ENCODE data around the gene DLG1.

Gene DLG1

DNA sequence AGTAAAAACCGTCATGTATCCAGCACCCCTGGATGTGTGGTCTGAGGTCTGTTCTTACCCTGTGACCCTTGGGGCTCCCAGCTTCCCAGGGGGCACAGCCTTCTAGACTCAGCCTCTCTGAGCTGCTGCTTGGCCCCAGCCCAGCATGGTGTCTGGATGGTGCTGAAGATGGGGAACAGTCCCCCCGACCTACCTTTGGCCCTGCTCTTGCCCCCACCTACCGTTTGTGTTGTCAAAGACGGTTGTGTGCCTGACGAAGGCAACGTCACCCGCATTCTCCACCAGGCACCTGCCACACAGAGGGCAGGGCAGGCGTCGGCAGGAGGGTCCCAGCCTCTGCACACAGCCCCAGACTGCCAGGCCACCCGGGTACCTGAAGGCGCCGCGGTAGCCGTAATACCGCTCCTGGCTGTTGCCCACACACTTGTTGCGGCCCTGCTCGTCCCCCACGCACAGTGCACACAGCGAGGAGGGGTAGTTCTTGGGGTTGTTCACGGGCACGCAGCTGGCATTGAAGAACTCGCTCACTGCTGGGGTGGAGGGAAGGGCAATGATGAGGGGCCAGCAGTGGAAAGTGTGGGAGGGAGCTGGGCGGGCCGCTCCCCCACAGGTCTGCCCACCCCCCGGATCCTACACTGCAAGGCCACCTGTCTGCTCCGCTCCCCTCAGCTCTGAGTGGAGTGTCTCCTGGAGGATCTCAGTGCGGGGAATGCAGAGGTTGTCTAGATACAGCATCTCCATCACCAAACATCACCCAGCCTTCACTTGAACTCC is 289.8 kb downstream of the DLG1 start:
- no peak for DNase-seq

DNA sequence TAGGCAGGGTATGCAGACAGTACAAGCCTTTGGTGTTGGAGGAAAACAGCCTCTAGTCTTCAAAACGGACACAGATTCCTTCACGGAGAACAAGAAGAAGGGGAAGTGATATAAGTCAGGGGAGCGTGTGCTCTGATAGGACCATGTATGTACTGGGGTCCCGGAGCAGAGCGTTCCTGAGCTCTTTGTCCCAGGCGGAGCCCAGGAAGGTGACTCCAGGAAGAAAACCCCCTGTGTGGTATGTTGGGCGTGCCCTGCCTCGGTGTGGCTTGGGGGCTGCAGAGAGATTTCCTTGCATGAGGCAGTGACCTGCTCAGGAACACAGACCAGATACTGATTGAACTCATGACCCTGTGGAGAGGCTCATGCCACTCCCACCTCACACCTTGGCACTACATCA is 290.5 kb downstream of the DLG1 start:
- no peak for DNase-seq

DNA sequence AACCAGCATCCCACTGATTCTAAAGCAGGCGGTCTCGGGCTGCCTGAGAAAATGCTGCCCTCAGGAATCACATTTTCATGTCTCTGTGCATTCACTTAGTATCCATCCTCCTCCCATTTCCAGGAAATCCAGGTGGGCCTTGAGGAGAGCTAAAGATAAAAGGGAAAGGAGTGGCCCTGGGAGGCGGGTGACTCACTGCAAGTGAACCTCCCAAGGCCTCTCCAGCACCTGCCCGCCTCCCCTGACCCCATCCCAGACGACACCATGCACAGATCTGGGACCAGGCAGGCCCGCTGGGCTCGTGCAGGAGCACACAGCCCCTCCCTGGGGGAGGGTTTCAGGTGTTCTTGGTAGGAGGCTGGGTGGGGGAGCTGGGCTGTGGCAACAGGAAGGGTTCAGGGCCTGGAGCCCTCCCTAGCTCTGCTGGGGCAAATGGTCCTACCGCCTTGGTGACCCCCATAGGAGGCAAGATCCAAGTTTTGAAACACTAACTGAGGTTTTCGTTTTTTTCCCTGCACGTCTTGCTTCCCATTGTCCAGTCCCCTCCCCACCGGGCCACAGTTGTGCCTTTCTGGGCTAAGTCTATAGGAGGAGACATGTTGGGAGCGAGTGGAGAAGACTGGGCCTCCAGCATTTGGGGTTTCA is 291.0 kb downstream of the DLG1 start:
- DNase-seq: no peak

DNA sequence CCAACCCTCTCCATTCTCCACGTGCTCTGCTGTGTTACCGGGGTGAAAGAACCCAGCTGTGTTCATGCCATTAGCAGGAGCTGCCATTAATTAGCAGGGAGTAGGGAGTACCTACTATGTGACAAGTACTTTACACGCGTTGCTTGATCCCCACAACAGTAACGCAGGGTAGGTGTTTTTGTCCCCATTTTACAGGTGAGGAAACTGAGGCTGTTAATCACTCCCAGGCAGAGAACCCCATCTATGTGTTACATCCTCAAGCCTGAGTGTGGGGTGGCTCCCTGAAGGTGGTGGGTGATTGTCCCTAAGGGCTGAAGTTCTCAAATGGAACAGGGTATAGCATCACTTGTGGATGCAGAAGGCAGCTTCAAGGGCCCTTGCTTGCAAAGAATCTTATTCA is 291.6 kb downstream of the DLG1 start:
- DNase-seq: no peak

DNA sequence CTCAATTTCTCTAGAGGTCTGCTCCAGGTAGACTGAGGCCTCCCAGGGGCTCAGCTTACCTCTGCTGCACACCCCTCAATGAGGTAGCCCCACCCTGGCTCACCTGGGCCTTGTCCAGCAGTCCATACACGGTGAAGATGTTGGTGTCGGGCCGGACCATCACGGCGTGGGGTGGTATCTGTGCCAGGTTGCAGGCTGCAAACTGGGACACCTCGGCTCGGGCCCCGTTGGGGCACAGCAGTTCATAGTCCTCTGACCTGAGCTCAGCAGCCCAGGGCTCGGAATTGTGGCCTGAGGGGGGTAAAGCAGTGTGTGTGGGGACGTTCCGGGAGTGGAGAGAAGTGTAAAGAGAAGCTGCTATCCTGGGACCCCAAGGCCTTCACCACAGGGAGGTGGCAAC is 292.0 kb downstream of the DLG1 start:
- no peak for DNase-seq

DNA sequence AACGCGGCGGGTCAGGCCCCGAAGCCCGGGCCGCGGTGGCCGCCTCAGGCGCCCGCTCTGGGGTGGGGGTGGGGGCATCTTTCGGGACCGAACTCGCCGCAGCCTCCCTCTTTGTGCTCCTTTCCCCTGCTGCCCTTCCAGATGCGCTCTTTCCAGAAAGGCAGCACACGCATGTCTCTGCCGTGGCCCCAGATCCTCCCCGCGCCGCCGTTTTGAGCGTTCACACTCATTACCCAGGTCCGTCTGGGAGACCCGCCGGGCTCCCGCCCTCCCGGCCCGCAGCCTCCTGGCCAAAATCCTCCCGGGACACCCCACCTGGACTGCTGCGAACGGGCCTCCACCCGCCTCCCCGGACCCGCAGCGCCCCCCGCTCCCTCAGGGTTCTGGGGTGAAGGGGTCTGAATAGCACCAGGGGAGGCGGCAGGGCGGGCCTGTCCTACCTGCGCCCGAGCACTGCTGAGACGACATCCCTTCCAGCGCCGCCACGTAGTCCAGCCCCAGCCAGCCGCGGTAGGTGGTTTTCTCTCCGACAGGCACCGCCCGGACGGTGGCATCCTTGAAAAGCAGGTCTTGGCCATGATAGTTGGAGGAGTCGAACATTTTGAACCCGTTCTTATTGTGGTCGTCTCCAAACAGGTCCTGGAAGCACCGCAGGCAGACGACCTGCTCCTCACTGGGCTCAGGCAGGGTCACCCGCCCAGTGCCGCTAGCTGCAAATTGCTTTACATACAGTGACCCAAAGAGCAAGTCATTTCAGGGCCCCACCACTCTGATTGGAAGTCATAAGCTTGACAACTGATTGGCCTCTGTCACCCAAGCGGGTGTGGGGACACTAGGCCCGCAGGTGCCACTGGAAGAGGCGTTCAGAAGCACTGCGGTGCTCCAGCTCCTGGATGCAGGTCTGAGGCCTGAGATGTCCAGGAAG is 294.7 kb downstream of the DLG1 start:
- DNase-seq: peak; percentile 43 to 47

DNA sequence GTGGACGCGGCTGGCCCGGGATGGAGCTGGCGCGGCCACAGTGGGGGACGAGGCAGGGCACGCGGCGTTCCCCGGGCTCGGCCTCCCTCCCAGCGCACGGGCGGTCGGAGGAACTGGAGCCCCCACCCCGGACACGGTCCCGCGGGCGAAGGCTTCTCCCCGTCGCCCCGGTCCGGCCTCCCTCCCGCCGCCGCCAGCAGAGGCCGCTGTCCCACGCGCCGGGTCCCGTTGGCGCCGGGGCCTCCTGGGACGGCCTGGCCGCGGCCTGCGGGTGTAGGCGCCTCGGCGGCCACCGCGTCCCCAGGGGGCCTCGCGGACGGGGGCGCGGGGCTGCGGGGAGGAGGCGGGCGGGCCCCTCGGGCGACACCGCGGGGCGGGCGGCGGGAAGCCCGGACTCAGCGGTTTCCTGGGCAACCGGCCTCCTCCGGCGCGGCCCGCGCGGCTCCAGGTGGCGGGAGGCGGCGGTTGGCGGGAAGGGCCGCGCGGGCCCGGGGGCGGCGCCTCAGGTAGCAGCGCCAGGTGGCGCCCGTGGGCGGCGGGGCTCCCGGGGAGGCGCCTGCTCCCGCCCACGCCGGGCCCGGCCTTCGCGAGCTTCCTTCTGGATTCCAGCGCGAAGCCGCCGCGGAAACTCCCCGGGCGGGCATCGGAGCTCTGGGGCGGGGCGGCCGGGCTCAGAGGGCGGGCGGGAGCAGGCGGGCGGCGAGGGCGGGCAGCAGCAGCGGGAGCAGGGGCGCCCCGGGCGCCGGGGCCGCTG is 295.5 kb downstream of the DLG1 start:
- DNase-seq: peak; percentile 80 to 91

DNA sequence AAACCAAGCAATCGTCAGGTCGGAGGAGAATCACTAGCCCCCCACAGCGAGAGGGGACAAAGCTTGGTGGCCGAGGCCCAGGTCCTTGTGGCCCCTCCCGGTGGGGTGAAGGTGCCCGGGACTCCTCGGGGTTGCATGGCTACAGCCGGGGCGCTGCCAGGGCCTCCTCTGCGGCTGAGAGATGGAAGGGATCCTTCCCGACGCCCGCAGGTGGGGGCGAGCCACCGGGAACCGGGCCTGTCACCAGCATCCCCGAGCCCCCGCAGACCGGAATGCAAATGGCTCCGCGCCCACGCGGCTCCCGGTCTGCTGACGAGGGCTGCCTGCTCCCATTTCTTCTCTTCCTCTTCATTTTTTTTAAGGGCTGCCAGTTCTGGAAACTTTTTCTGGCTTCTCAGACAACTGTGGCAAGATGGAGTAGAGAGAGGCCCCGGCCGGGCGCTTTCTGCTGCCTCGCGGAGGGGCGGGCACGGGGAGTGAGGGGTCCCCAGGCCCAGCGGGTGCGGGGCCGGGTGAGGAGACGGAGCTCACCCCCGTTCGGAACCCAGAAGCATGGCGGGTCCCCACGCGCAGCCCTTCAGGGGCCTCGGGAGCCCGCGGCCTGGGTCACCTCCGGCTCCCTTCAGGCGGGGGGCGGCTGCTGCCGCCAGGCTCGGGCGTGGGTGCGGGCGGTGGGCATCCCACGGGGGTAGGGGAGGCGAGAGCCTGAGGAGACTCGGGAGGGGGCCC is 296.3 kb downstream of the DLG1 start:
- DNase-seq: no peak

DNA sequence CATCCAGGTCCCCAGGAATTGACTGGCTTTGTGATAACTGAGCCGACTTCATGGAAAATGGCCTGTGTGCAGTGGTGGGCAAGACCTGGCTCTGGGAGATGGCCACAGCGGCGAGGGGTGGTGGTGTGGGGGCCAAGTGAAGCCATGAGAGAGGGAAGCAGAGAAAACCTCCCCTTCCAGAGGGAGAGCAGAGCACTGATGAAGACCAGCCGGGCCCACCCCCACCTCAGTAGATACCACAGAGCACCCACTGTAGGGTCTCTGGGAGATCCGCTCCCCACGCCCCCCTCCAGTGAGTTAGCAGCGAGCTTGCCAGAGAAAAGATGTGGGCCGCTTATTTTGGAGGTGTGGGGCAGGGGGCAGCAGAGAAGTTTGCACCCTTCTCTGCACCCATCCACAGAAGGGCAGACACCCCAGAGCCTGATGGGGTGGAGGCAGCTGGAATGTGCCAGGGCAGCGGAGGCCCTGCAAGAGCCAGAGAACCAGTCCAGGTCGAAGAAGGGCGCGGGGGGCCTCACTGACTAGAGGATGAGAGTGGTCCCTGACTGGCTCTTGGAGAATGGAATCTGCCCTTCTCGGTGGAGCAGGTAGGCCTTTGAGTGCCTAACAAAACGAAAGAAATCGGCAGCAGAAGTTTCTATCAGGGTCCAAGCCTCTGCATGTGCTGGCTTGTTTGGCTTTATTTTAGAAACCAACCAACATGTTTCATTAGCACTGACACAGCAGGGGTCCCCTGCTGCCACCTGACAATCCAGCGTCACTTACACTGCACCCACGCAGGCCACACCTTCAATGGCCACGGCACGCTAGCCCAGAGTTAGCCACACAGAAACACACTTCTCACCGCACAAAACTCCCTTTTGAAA is 297.1 kb downstream of the DLG1 start:
- no peak for DNase-seq

DNA sequence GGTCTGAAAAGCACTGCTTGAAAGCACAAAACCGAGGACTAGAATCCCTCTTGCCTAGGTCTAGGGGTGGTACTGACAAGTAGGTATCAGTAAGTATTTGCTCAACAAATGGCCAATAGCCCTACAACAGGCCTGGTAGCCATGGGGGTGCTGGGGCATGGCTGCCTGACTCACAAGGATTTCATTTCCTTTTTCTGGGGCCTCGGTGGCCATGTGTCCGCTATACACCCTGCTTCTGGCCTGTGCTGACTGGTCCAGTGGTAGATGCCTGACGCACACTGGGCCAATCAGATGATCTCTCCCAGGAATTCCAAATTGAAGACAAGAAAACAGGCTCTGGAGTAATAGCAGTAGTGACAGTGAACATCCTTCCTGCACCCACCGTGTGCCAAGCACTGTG is 298.2 kb downstream of the DLG1 start:
- DNase-seq: no peak

DNA sequence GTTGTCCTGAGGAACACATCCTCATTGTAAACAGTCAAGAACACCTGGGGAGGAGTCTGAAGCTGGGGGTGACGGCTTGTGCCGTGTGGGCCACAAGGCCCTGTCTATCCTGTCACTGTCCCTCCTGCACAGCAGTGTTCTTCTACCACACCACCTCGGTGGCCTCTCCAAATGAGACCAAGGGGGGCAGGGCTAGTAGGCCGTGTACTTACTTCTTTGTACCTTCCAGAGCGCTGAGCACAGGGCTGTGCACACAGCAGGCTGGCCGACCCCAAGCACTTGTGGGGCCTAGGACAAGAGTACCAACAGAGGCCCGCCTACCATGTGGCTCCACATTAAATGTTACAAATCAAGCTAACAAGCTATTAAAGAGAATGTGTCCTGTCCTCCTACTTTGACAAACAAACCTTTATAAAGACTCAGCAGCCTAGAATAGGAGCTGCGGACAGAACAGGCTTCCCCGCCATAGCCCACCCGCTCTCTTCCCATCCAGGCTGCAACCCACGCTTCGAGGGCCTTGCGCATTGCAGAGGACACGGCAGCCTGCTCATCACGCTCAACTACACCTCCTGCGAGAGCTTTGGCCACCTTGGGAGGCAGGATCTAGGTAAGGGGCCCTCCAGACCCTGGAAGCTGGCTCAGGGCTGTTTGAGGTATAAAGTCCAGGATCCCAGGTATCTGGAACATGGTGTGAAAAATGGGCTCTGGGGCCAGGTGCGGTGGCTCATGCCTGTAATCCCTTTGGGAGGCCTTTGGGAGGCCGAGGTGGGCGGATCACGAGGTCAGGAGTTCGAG is 299.2 kb downstream of the DLG1 start:
- DNase-seq: no peak

DNA sequence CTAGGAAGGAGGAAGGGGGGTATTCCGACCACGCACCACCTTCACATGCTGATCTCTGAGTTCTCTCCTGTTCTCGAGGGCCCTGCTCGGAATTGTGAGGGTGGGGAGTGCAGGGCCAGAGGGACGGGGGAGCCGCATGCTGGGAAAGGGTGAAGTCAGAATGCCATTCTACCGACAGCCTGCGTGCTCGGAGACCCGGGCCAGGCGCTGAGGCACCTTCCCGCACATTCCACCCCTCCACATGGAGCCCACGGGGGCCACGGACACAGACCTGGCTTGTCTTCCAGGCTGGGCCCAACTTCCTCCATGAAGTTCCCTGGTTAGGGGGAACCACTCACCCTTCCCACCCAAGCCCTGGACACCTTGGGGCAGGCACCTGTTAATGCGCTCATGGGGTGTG is 301.1 kb downstream of the DLG1 start:
- DNase-seq: no peak

DNA sequence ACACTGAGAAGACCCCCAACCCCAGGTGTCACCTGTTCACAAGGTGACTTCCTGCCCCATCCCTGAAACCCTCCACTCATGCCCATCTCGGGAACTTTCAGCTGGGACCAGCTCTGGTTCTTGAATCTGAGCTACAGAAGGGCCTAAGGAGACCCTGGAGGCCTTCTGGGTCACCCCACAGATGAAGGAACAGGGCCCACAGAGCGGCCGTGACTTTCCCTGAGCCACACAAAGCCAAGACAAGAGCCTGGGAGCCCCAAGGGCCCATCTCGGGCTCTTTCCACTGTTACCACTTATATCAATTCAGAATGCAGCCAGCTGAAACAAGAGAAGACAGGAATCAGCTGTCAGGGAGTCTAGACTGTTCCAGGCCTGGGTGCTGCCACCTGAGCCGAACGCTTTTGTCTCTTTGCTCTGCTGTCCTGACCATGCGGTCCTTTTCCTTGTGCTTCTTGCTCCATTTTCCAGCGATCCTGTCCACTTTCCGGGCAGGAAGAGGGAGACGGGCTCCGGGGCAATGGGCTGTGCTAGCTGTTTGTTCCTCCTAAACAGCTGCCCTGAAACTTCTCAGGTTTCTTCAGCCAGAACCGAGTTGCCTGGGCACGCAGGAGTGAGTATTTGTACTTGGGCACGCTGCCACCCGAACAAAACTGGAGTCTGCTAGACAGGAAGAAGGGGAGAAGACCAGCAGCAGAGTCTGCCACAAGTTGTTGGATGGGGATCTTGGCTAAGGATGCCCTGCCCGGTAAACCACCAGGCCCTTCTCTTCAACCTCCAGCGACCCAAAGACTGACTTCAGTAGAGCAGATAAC is 301.8 kb downstream of the DLG1 start:
- DNase-seq: no peak

DNA sequence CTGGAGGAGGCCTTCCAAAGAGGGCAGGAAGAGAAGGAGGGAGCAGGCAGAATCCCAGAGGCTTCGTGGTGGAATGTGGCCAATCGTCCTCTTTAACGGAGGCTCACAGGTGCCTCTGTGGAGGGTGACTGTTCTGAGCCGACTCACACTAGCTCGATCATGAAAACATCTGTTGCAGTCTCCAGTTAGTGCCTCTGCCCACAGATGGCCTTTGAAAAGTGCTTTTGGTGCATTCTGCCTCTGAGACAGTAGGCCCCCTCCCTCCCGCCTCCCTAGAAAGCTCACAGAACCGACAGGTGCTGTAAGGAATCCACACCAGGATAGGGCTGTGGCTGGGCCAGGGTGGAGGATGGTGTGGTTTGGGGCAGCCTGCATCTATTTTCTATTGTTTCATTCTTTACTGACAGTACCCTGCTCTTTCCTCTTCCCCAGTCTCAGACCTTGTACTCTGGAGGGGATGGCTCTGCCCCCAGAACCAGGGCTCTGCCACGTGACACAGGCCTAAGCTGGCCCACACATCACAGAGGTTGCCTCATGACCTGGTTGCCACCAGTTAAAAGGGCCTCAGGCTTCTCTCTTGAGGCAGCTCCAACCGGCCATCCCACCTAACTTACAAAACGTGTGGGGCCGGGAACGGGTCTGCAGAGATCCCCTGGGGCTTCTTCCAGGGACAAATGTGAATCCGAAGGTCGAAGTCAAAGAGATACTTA is 302.6 kb downstream of the DLG1 start:
- no peak for DNase-seq

DNA sequence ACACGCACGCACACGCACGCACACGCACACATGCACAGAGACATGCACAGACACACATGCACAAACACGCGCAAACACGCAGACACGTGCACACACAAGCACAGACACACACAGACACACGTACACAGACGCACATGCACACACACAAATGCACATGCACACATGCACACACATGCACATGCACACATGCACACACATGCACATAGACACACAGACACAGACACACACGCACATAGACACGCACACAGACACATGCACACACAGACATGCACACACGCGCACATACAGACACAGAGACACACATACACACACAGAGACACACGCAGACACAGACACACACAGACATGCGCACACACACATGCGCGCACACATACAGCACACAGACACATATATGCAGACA is 303.4 kb downstream of the DLG1 start:
- DNase-seq: no peak

DNA sequence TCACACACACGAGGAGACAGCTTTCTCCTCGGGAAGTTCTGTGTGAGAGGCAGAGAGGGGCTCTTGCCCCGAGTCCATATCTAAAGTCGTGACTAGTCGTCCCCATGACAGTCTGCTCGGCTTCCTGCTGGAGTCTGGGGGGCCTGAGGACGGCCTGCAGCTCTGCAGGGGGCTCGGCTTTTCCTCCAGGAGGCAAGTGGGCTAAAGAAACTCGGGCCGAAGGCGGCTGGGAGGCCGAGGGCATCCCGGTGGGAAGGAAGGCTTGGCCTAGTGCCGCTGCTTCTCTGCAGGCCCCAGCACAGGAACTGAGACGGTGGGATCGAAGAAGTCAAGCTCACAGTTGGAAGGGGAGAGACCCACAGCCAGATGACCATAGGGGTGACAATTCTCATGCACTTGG is 304.4 kb downstream of the DLG1 start:
- DNase-seq: no peak

Data from stimulated activated CD4-positive, alpha-beta T cell treated with anti-CD3 and anti-CD28 coated beads, Interleukin-2, amount 100 ng/mL, for 24 hours (primary cell).